GM21825 (cell line): ENCODE measurements around the gene KLHL11.
"Not testable (repeated sequence)": the region's sequence is repeated elsewhere in the genome, so short reads cannot be mapped to it uniquely, and the experiment has no call there.

Source experiments
- ATAC-seq: cut with Tn5 transposase; IDR thresholded peaks from one replicate; pipeline ENCODE4 v1.9.1; 2021; ENCODE audit warnings: mild to moderate bottlenecking, moderate library complexity; ENCODE audit not compliant: unreplicated experiment

Gene KLHL11

GRCh38 chr17:41837761-41838538 is 27.3 kb downstream of the KLHL11 start, which contains the start of gene KLHL10:
Gene KLHL10, plus strand, starts transcription at chr17:41837825. Its CDS starts 108 bp downstream, at chr17:41837933.
- ATAC-seq = no peak

DNA sequence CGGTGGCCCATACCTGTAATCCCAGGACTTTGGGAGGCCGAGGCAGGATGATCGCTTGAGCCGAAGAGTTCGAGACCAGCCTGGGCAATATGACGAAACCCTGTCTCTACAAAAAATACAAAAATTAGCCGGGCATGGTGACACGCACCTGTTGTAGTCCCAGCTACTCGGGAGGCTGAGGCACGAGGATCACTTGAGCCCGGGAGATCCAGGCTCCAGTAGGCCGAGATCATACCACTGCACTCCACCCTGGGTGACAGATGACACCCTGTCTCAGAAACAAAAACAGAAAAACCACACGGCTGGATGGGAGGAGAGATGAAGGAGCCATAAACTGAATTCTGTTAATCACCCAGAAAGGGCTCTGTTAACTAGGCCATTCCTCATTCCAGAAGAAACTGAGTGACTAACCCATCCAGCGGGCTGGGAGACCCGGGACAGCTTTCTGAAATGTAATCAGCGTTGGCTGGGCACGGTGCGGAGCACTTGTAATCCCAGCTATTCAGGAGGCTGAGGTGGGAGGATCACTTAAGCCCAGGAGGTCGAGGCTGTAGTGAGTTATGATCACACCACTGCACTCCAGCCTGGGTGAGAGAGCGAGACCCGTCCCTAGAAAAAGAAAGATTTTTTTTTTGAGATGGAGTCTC is 28.6 kb downstream of the KLHL11 start:
- no peak for ATAC-seq

DNA sequence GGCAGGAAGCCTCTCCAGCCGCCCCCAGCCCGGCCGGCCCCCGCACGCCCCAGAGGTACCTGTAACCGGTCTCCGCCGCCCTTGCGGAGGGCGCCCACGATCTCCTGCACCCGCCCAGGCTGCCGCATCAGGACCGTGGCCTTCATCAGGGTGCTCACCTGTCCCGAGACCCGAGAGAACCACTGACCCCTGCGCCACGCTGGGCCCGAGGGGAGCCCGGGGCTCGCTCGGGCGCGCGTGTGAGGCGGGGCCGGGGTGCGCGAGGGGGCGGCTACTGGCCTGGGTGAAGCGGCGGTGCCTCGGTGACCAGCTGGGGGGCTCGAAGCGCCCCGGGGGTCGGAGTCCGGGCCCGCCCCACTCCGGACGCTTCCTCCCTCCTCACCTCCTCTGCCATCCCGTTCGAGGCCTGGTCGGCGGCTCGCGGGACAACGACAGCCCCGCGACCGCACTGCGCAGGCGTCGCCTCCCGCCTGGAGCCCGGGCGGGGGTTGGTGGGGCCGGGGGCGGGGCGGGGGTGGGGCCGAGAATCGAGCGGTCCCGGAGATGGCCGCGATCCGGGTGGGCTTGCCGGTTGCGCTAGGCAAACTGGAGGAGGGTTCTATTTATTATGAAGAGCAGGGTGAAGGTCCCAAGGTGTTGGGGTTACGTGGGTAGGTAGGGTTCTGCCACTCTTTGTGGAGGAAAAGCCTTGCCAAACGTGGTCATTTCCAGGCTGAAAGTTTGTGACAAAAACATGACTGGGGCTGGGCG is 29.2 kb downstream of the KLHL11 start, which contains the start of gene NT5C3B:
Gene NT5C3B, minus strand, starts transcription at position 433 of the 750 bp plus-strand sequence. Its CDS starts 39 bp downstream, at position 394.
- peak; percentile 74 for ATAC-seq

- peak; percentile 23 for ATAC-seq
These were observed 29.9 kb downstream of the KLHL11 start for GRCh38 chr17:41835214-41835799.

DNA sequence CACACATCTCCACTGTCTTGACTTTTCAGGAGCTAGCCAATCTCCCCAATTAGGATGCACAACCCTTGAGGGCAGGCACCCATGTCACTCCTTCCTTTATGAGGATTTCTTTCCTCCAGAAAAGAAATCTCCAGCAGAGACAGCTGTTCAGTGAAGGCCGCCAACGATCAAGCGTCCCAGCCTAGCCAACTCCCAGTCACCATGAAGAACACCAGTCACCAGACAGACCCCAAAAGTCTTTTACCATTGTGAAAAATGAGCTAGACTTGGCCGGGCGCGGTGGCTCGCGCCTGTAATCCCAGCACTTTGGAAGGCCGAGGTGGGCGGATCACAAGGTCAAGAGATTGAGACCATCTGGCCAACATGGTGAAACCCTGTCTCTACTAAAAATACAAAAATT is 35.3 kb downstream of the KLHL11 start:
- ATAC-seq = not testable (repeated sequence)

- ATAC-seq = no peak
These were observed 39.9 kb downstream of the KLHL11 start for GRCh38 chr17:41825175-41825845.

DNA sequence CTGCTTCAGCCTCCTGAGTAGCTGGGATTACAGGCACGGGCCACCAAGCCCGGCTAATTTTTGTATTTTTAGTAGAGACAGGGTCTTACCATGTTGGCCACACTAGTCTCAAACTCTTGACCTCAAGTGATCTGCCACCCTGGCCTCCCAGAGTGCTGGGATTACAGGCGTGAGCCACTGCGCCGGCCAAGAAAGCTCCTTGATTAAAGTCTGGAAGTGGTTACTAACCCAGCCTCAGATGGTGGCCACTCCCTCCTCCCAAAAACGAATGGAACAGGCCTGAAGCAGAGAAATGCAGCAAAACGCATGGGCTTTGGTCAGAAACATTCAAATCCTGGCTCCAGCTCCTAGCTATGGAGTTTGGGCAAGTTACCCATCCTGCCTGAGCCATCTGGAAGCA is 41.1 kb downstream of the KLHL11 start:
- ATAC-seq = no peak

DNA sequence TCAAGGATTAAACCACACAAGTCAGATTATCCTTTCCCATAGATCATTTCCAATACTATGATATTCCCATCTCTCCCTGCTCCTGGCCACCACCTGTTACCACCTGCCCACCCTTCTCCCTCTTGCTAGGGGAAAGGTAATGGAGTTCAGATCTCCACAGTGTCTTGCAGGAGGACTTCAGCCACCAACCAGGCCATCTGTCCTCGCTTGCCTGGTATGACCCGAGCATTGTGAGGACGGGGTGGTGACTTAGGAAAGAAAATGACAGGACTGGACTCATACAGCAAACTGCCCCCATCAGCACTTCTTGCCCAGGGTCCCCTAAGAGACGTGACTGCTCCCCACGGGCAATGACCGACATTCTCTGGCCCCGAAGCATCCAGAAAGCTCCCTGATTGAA is 41.6 kb downstream of the KLHL11 start:
- no peak for ATAC-seq

GRCh38 chr17:41823141-41823524 is 42.1 kb downstream of the KLHL11 start:
- no peak for ATAC-seq

- ATAC-seq = no peak
These were observed 42.7 kb downstream of the KLHL11 start for GRCh38 chr17:41822216-41823140.

DNA sequence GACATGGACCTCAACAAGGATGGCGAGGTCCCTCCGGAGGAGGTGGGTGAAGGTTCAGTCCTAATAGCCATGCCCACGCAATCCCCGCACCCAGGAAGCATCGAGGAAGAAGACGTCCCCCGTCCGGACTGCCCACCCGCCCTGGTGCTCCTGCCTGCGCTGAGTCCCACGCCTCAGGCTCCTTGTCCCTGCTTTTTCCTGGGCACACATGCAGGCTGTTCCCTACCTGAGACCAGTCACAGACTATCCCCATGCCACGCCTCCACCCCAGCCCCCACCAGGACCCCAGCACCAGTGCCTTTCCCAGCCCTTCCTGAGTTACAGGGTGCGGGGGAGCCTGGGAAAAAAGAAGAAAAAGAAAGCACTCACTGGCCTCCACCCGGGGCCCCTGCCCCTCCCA is 43.4 kb downstream of the KLHL11 start:
- ATAC-seq = no peak

DNA sequence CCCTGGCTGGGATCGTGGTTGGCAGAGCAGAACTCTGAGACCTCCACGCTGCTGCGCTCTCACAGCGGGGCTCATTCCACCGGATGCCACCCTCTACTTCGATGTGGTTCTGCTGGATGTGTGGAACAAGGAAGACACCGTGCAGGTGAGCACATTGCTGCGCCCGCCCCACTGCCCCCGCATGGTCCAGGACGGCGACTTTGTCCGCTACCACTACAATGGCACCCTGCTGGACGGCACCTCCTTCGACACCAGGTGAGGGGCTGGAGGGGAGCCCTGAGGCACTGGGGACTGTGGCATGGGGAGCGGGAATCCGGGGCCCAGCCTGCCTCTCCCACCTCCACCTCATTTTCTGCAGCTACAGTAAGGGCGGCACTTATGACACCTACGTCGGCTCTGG is 47.2 kb downstream of the KLHL11 start:
- no peak for ATAC-seq

DNA sequence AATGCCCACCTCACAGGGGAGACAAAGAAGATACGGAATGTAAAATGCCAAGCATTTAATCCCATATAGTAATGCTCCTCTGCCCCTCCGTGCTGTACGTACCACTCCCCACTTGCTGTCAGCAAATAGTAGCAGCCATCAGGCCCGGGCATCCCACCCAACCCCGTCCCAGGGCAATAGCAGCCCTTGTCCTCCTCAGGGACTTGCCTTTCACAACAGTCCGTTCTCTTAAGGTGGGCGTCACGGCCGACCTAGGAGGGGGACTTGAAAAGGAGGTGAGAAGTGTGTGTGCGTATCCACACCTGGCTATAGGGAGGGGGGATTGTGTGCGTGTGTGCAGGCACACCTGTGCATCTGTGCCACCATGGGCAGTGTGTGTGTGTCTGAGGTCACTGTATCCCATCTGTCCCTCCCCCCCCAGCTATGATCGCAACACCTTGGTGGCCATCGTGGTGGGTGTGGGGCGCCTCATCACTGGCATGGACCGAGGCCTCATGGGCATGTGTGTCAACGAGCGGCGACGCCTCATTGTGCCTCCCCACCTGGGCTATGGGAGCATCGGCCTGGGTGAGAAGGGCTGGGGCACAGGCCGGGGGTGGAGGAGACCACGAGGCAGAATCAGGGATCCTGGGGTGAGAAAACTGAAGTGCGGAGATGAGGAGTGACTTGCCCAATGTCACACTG is 48.4 kb downstream of the KLHL11 start:
- ATAC-seq = no peak

DNA sequence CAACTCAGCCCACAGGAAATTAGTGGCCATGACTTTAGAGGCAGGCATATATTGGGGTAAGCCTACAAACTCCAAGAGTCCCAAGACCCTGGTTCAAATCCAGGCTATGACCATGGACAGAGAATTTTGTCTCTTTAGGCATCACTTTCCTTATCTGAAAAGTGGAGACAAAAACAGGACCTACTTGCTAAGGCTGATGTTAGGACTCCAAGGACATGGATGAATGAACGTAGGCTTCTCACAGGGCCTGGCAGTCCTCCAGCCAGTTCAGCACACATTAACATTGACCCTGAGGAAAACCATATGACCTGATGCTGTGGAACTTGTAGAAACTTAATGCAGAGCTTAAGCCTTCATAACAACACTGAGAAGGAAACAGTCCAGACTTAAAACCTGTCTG is 51.0 kb downstream of the KLHL11 start:
- ATAC-seq = no peak

DNA sequence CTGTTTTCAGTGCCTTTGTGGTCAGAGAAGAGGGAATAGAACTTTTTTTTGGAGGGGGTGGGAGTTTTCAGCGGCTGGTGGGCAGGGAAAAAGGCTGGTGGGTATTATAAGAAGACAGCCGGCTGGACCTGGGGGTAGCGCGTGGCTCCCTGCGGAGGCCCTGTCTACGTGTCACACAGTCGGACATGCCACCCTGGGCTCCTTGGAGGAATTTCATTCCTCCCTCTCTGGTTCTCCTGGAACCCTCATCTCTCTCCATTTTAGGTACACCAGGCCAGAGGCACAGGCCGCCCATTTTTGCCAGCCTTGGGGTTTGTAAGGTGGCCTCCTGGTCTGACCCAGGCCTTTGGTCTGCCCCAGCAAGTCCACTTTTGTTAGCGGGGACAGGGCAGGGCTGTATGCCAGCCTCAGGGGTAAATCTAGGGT is 51.5 kb downstream of the KLHL11 start:
- no peak for ATAC-seq

DNA sequence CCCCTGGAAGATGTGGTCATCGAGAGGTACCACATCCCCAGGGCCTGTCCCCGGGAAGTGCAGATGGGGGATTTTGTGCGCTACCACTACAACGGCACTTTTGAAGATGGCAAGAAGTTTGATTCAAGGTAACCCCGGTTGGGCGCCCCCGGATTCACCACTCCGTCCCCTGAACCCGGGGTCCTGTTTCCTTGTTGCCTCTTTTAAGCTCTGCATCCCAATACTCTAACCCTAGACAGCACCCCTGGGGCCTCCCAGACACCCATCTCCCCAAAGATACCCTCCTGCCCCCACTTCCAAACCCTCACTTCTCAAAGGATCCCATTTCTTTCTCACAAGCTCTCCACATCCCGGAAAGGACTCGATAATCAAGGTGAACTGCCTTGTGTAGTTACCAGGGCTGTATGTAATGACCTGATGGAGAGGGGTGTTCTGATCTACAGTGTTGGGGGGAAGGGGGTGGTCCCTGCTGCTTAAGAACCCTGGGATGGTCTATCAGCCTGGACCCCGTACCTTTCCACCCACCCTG is 52.0 kb downstream of the KLHL11 start:
- ATAC-seq = no peak

- ATAC-seq = no peak
These were observed 52.7 kb downstream of the KLHL11 start, which contains the start of gene FKBP10 for GRCh38 chr17:41812381-41813151. Gene FKBP10, plus strand, starts transcription at chr17:41813004. Its CDS starts 31 bp downstream, at chr17:41813035.
